Stomach smooth muscle (tissue), 2 donors: ENCODE results near the gene PLPP4.

Source experiments
- H3K27ac ChIP-seq: one replicate; pipeline ENCODE4 v1.7.0; 2013; ENCODE audit warnings: mild to moderate bottlenecking, low read length, inconsistent platforms
- H3K27me3 ChIP-seq, 2 donors: one replicate each; pipeline ENCODE4 v1.7.0; 2013; ENCODE audit warnings: low read length in 2 of 2; ENCODE audit not compliant: insufficient read depth in 2 of 2, control insufficient read depth in 1 of 2
- H3K36me3 ChIP-seq, 2 donors: one replicate each; pipeline ENCODE4 v1.7.0; 2013; ENCODE audit warnings: low read length in 2 of 2; ENCODE audit not compliant: control insufficient read depth in 2 of 2, insufficient read depth in 2 of 2
- H3K4me1 ChIP-seq: one replicate; pipeline ENCODE4 v1.7.0; 2013; ENCODE audit warnings: low read length; ENCODE audit not compliant: control insufficient read depth, insufficient read depth
- H3K4me3 ChIP-seq, 2 donors: one replicate each; pipeline ENCODE4 v1.7.0; 2013; ENCODE audit warnings: low read length in 2 of 2
- H3K9ac ChIP-seq, 2 donors: one replicate each; pipeline ENCODE4 v1.7.0; 2013; ENCODE audit warnings: low read length in 2 of 2, mild to moderate bottlenecking in 1 of 2
- H3K9me3 ChIP-seq, 2 donors: one replicate each; pipeline ENCODE4 v1.7.0; 2013; ENCODE audit warnings: low read length in 2 of 2; ENCODE audit not compliant: control insufficient read depth in 2 of 2
- donor health status: healthy.
- donor health status: Pancreatic carcinoma.

The PLPP4 gene

GRCh38 chr10:120586471-120586872, 129.4 kb downstream of the PLPP4 start:
- H3K9me3 ChIP-seq = no peaks in the 10 kb centered on the region
- H3K4me1 ChIP-seq = peaks cover under 1% of the 10 kb centered on the region
- H3K27me3 ChIP-seq = no peaks in the 10 kb centered on the region
- H3K27ac ChIP-seq = no peak overlapping the region
- no peaks in the 10 kb centered on the region for H3K36me3 ChIP-seq
- H3K4me3 ChIP-seq = no peak overlapping the region
- no peak overlapping the region for H3K9ac ChIP-seq

GRCh38 chr10:120587061-120587460, 130.0 kb downstream of the PLPP4 start:
- H3K27me3 ChIP-seq = no peaks in the 10 kb centered on the region
- H3K27ac ChIP-seq = no peak overlapping the region
- no peaks in the 10 kb centered on the region for H3K9me3 ChIP-seq
- H3K4me3 ChIP-seq = no peak overlapping the region
- no peak overlapping the region for H3K9ac ChIP-seq
- no peaks in the 10 kb centered on the region for H3K4me1 ChIP-seq
- no peaks in the 10 kb centered on the region for H3K36me3 ChIP-seq

GRCh38 chr10:120588311-120588710, 131.3 kb downstream of the PLPP4 start:
- Histone ChIP-seq H3K27ac (no peak overlapping the region), H3K4me3 (no peak overlapping the region), H3K36me3 (no peaks in the 10 kb centered on the region), H3K9ac (no peak overlapping the region), H3K4me1 (no peaks in the 10 kb centered on the region), H3K9me3 (no peaks in the 10 kb centered on the region), H3K27me3 (no peaks in the 10 kb centered on the region)

GRCh38 chr10:120593693-120594092, 136.7 kb downstream of the PLPP4 start:
- H3K4me3 ChIP-seq = no peak overlapping the region
- H3K27me3 ChIP-seq = no peaks in the 10 kb centered on the region
- H3K36me3 ChIP-seq = no peaks in the 10 kb centered on the region
- no peak overlapping the region for H3K9ac ChIP-seq
- H3K4me1 ChIP-seq = no peaks in the 10 kb centered on the region
- no peak overlapping the region for H3K27ac ChIP-seq
- no peaks in the 10 kb centered on the region for H3K9me3 ChIP-seq

GRCh38 chr10:120597902-120598301, 140.9 kb downstream of the PLPP4 start:
- H3K4me1 ChIP-seq = no peaks in the 10 kb centered on the region
- H3K36me3 ChIP-seq = no peaks in the 10 kb centered on the region
- H3K27me3 ChIP-seq = no peaks in the 10 kb centered on the region
- no peak overlapping the region for H3K9ac ChIP-seq
- H3K9me3 ChIP-seq = no peaks in the 10 kb centered on the region
- no peak overlapping the region for H3K27ac ChIP-seq
- no peak overlapping the region for H3K4me3 ChIP-seq

- Histone ChIP-seq H3K4me1 (no peaks in the 10 kb centered on the region), H3K27ac (no peak overlapping the region), H3K9me3 (no peaks in the 10 kb centered on the region), H3K36me3 (no peaks in the 10 kb centered on the region), H3K9ac (no peak overlapping the region), H3K27me3 (no peaks in the 10 kb centered on the region), H3K4me3 (no peak overlapping the region)
Observed at GRCh38 chr10:120598386-120598785, 141.4 kb downstream of the PLPP4 start.

GRCh38 chr10:120599200-120599724, 142.2 kb downstream of the PLPP4 start:
- Histone ChIP-seq H3K9me3 (no peaks in the 10 kb centered on the region), H3K9ac (no peak overlapping the region), H3K27ac (no peak overlapping the region), H3K36me3 (no peaks in the 10 kb centered on the region), H3K4me1 (no peaks in the 10 kb centered on the region), H3K4me3 (no peak overlapping the region), H3K27me3 (no peaks in the 10 kb centered on the region)

GRCh38 chr10:120600871-120601649, 144.0 kb downstream of the PLPP4 start:
- H3K9ac ChIP-seq = no peak overlapping the region
- H3K27me3 ChIP-seq = no peaks in the 10 kb centered on the region
- no peak overlapping the region for H3K27ac ChIP-seq
- H3K9me3 ChIP-seq = no peaks in the 10 kb centered on the region
- no peaks in the 10 kb centered on the region for H3K4me1 ChIP-seq
- H3K4me3 ChIP-seq = no peak overlapping the region
- no peaks in the 10 kb centered on the region for H3K36me3 ChIP-seq

GRCh38 chr10:120601999-120602398, 145.0 kb downstream of the PLPP4 start:
- no peak overlapping the region for H3K27ac ChIP-seq
- no peak overlapping the region for H3K9ac ChIP-seq
- no peaks in the 10 kb centered on the region for H3K4me1 ChIP-seq

GRCh38 chr10:120605410-120605809, 148.4 kb downstream of the PLPP4 start:
- H3K9me3 ChIP-seq = peaks cover 0 to 4% of the 10 kb centered on the region in 2 donors
- H3K27me3 ChIP-seq = no peaks in the 10 kb centered on the region
- H3K4me1 ChIP-seq = no peaks in the 10 kb centered on the region
- H3K4me3 ChIP-seq = no peak overlapping the region
- no peaks in the 10 kb centered on the region for H3K36me3 ChIP-seq
- no peak overlapping the region for H3K27ac ChIP-seq
- H3K9ac ChIP-seq = no peak overlapping the region

More at GRCh38 chr10:120601999-120602398, 145.0 kb downstream of the PLPP4 start:
- Histone ChIP-seq H3K36me3 (no peaks in the 10 kb centered on the region), H3K27me3 (no peaks in the 10 kb centered on the region), H3K4me3 (no peak overlapping the region), H3K9me3 (no peaks in the 10 kb centered on the region)

- Histone ChIP-seq H3K9me3 (peaks cover 0 to 4% of the 10 kb centered on the region in 2 donors), H3K4me1 (no peaks in the 10 kb centered on the region), H3K36me3 (no peaks in the 10 kb centered on the region), H3K27me3 (no peaks in the 10 kb centered on the region), H3K4me3 (no peak overlapping the region), H3K27ac (no peak overlapping the region), H3K9ac (no peak overlapping the region)
Observed at GRCh38 chr10:120606051-120606764, 149.2 kb downstream of the PLPP4 start.
